K562 (cell line): ENCODE measurements around the gene HMX2. TPM values are rescaled to one million over a fixed set of nuclear protein-coding genes. Genes with fewer than 3 reads are reported as not detected.
A peak's percentile ranks its signal among the peaks of the same experiment; 100 is the strongest.
"Not testable (repeated sequence)": the region's sequence is repeated elsewhere in the genome, so short reads cannot be mapped to it uniquely, and the experiment has no call there.

Experiments used
- ATAC-seq: fragments of 200-7000 bp; cut with Tn5 transposase; 3 replicates; pipeline ENCODE4 v1.9.1; 2020; ENCODE audit warnings: moderate library complexity
- BruUV-seq: library from RNA; stranded (reverse); fragments of 400-500 nt; replicated peaks from 2 replicates; lab custom pipeline; 2021; lab: Mats Ljungman, UMichigan
- CTCF ChIA-PET: fragments of 300-600 bp; formaldehyde crosslinking; extraction: SDS; loops from one replicate; lab custom pipeline; 2021; ENCODE audit warnings: low intra/inter-chr PET ratio; lab: Yijun Ruan, JAX
- POLR2A ChIA-PET: fragments of 300-600, 350-650 bp; sonication (Branson Sonifier 250); formaldehyde crosslinking; extraction: SDS; loops from one replicate; lab custom pipeline; 2021; ENCODE audit warnings: antibody characterized with exemption, inconsistent platforms; lab: Yijun Ruan, JAX
- DNase-seq, 4 experiments: peaks; one replicate each; pipeline versions ENCODE4 v3.0.0 to v3.0.0-alpha.2; 2011 to 2018; ENCODE audit warnings: low spot score in 3 of 4, mixed read lengths in 3 of 4; ENCODE audit errors: extremely low read depth in 1 of 4
- FAIRE-seq: peaks from 2 replicates; lab custom pipeline; 2011; peaks lifted over from hg19 to GRCh38; lab: Jason Lieb, UNC
- H2AFZ ChIP-seq: 2 replicates; pipeline ENCODE4 v1.6.0; 2011; ENCODE audit warnings: low read depth, low read length, control low read depth, inconsistent platforms
- H3K27ac ChIP-seq: fragments of 200-600 bp; 3 replicates; pipeline ENCODE4 v1.8.0; 2011; ENCODE audit warnings: low read depth, mild to moderate bottlenecking, control low read depth, inconsistent platforms, low read length, moderate library complexity, mixed read lengths; ENCODE audit errors: extremely low read depth
- H3K27me3 ChIP-seq, 2 experiments: fragments of 300-600 bp in 1 of 2; 2 replicates in 1 of 2; 3 replicates in 1 of 2; pipeline versions ENCODE4 v1.6.0 to v1.8.0; 2011; ENCODE audit warnings: inconsistent platforms in 2 of 2, low read length in 2 of 2, mild to moderate bottlenecking in 1 of 2, mixed read lengths in 1 of 2, moderate library complexity in 1 of 2; ENCODE audit not compliant: control insufficient read depth in 2 of 2, insufficient read depth in 2 of 2
- H3K36me3 ChIP-seq: fragments of 300-600 bp; 3 replicates; pipeline ENCODE4 v1.8.0; 2011; ENCODE audit warnings: mild to moderate bottlenecking, low read length, inconsistent platforms; ENCODE audit not compliant: control insufficient read depth, insufficient read depth
- H3K4me1 ChIP-seq, 2 experiments: fragments of 200-600 bp in 1 of 2; replicated peaks in 1 of 2; 2 replicates in 1 of 2; 3 replicates in 1 of 2; pipeline versions ENCODE4 v1.5.1 to v1.8.0; 2011; ENCODE audit warnings: inconsistent platforms in 2 of 2, low read length in 2 of 2, mild to moderate bottlenecking in 1 of 2, mixed read lengths in 1 of 2, moderate library complexity in 1 of 2; ENCODE audit not compliant: control insufficient read depth in 2 of 2, insufficient read depth in 2 of 2
- H3K4me2 ChIP-seq: 2 replicates; pipeline ENCODE4 v1.6.1; 2011; ENCODE audit warnings: low read length, control low read depth, inconsistent platforms, mixed read lengths; ENCODE audit not compliant: insufficient read depth
- H3K4me3 ChIP-seq: fragments of 200-600 bp; sonication (generic), shearing (Covaris generic); 2 replicates; pipeline ENCODE4 v1.5.1; 2016; ENCODE audit warnings: control low read depth, inconsistent platforms
- H3K79me2 ChIP-seq: fragments of 200-600 bp; 3 replicates; pipeline ENCODE4 v1.8.0; 2011; ENCODE audit warnings: low read length, inconsistent platforms; ENCODE audit not compliant: control insufficient read depth, insufficient read depth
- H3K9ac ChIP-seq, 2 experiments: 2 replicates each; pipeline versions ENCODE4 v1.6.0 to v1.6.1; 2011; ENCODE audit warnings: low read depth in 2 of 2, low read length in 2 of 2, control low read depth in 1 of 2, inconsistent platforms in 1 of 2, mild to moderate bottlenecking in 1 of 2, mixed read lengths in 1 of 2; ENCODE audit not compliant: insufficient read depth in 1 of 2
- H3K9me1 ChIP-seq: one replicate; pipeline ENCODE4 v1.6.0; 2011; ENCODE audit warnings: inconsistent platforms, mild to moderate bottlenecking, low read length, moderate library complexity; ENCODE audit not compliant: control insufficient read depth, insufficient read depth
- H3K9me3 ChIP-seq: replicated peaks from 2 replicates; pipeline ENCODE4 v1.5.1; 2011; ENCODE audit warnings: low read depth, low read length, inconsistent platforms; ENCODE audit not compliant: control insufficient read depth, insufficient read depth
- H4K20me1 ChIP-seq: replicated peaks from 2 replicates; pipeline ENCODE4 v1.6.1; 2011; ENCODE audit warnings: low read length, inconsistent platforms, mixed read lengths; ENCODE audit not compliant: control insufficient read depth, insufficient read depth
- C11orf30 ChIP-seq: fragments of 450-650 bp; IDR thresholded peaks from 2 replicates; pipeline ENCODE4 v1.6.1; 2016; ENCODE audit warnings: low read depth, mild to moderate bottlenecking
- MAFK ChIP-seq: IDR thresholded peaks from 2 replicates; pipeline ENCODE4 v1.6.1; 2011; ENCODE audit warnings: low read length, improper control_type of control experiment
- MEIS2 ChIP-seq: fragments of 450-650 bp; IDR thresholded peaks from 2 replicates; pipeline ENCODE4 v1.6.1; 2014; ENCODE audit warnings: mild to moderate bottlenecking; ENCODE audit not compliant: partially characterized antibody
- NFATC3 ChIP-seq: fragments of 450-650 bp; IDR thresholded peaks from 2 replicates; pipeline ENCODE4 v1.6.1; 2017; ENCODE audit warnings: mild to moderate bottlenecking
- POU5F1 ChIP-seq: fragments of 150-350 bp; IDR thresholded peaks from 2 replicates; pipeline ENCODE4 v1.6.1; 2014; ENCODE audit warnings: borderline replicate concordance, low read length, low read depth, mild to moderate bottlenecking; ENCODE audit not compliant: partially characterized antibody
- RBM14 ChIP-seq: fragments of 200-400 bp; formaldehyde crosslinking; IDR thresholded peaks from 2 replicates; pipeline ENCODE4 v1.6.1; 2018; ENCODE audit warnings: low read depth, mild to moderate bottlenecking, low read length, moderate library complexity, borderline replicate concordance; ENCODE audit not compliant: insufficient read depth
- SIX5 ChIP-seq, 2 experiments: IDR thresholded peaks; 2 replicates each; pipeline ENCODE4 v1.6.1; 2011; ENCODE audit warnings: low read length in 2 of 2, borderline replicate concordance in 1 of 2, low read depth in 1 of 2, mild to moderate bottlenecking in 1 of 2, moderate library complexity in 1 of 2; ENCODE audit not compliant: insufficient read depth in 1 of 2
- SMAD4 ChIP-seq: fragments of 250-450 bp; sonication (Bioruptor Pico); conservative IDR thresholded peaks from 2 replicates; pipeline ENCODE4 v1.8.0; 2021; ENCODE audit warnings: inconsistent platforms, mild to moderate bottlenecking, moderate library complexity
- SPI1 ChIP-seq: IDR thresholded peaks from 2 replicates; pipeline ENCODE4 v1.6.1; 2011; ENCODE audit warnings: low read depth, low read length, control low read depth, borderline replicate concordance
- TAF7 ChIP-seq: fragments of 450-650 bp; IDR thresholded peaks from 2 replicates; pipeline ENCODE4 v1.6.1; 2016; ENCODE audit warnings: missing genetic modification characterization, missing compliant biosample characterization
- ZBTB7A ChIP-seq: IDR thresholded peaks from 2 replicates; pipeline ENCODE4 v1.6.1; 2011; ENCODE audit warnings: low read depth, mild to moderate bottlenecking, low read length, moderate library complexity, borderline replicate concordance; ENCODE audit not compliant: control insufficient read depth
- ZNF143 ChIP-seq: sonication (generic); formaldehyde crosslinking; IDR thresholded peaks from 2 replicates; pipeline ENCODE4 v1.9.0; 2022; ENCODE audit warnings: mild to moderate bottlenecking, missing genetic modification reagents
- ZNF316 ChIP-seq: fragments of 450-650 bp; IDR thresholded peaks from 2 replicates; pipeline ENCODE4 v1.6.1; 2016
- ZNF766 ChIP-seq: fragments of 200-800 bp; sonication (Bioruptor generic); conservative IDR thresholded peaks from 2 replicates; pipeline ENCODE4 v1.6.1; 2016; ENCODE audit warnings: missing genetic modification characterization, missing compliant biosample characterization
- WGBS: fragments of 100-300 bp; shearing (Covaris generic); methylation state at CpG from one replicate; pipeline ENCODE4 v1.1.6; 2016; ENCODE audit warnings: low coverage, mixed read lengths; ENCODE audit not compliant: insufficient coverage; ENCODE audit errors: missing lambda C conversion rate; 5-methylcytosine and 5-hydroxymethylcytosine counted together
- in situ Hi-C: fragments of 300-500 bp; cut with MboI; formaldehyde crosslinking; loops from 4 replicates; pipeline ENCODE4 v1.15.0; 2018; ENCODE audit warnings: inconsistent platforms, mixed read lengths
- intact Hi-C: fragments of 100-400 bp; cut with micrococcal nuclease; formaldehyde crosslinking; loops from 2 replicates; pipeline ENCODE4 v1.14.2; 2022
- polyA plus RNA-seq, 8 experiments: library from polyadenylated mRNA; depleted of rRNA in 4 of 8; stranded (reverse) in 5 of 8; unstranded in 3 of 8; fragments of >200 nt; fragmentation: Nextera tagmentation in 2 of 8; fragmentation: Illumina TruSeq in 1 of 8; extraction: Ambion mirVana in 2 of 8; extraction: Trizol in 1 of 8; gene quantifications; 2 replicates each; pipeline versions ENCODE4 v1.2.1 to v1.2.3, GENCODE V29; 2011 to 2014; ENCODE audit warnings: inconsistent platforms in 1 of 8, missing spikeins in 1 of 8
- total RNA-seq, 7 experiments: library from RNA; depleted of rRNA in 6 of 7; stranded (reverse); fragments of >200 nt in 6 of 7; fragmentation: Illumina TruSeq in 2 of 7; extraction: Trizol in 2 of 7; gene quantifications; 2 replicates each; pipeline versions ENCODE4 v1.2.1 to v1.2.3, GENCODE V29; 2011 to 2021; ENCODE audit warnings: low replicate concordance in 1 of 7

The HMX2 gene
- total and polyA plus RNA-seq, 9 of the 15 experiments (the other 6 are each of a cell fraction or from before 2014, with no cell fraction given): 0.07 to 0.58 (median 0.09) TPM; not detected in 2

DNA sequence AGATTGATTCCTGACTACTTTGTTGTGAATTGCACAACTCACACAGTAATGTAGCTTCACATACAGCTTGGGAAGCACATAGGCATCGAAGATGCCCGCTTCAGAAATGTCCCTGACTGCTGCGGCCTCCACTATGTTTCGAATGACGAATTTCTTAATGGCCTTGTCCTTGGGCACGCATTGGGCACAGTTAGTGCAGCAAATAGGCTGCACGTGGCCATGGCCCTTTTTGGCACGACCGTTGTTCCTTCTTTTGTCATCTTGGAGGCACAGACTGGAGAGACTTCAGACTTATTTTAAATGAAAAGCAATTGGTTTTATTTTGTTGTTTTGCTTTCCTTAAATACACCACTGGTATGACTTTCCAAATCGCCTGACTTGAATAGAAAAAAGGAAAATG is 23.7 kb downstream of the HMX2 start:
- POLR2A ChIA-PET: interaction anchor here (0.7 kb wide), 1 partner anchor 323 kb away, joined by 3 read pairs; no protein-coding TSS in a partner anchor
- H3K4me1 ChIP-seq, CTCF ChIA-PET, intact Hi-C loops, DNase-seq, H2AFZ ChIP-seq, H3K9ac ChIP-seq, FAIRE-seq, H3K27ac ChIP-seq, H4K20me1 ChIP-seq, H3K9me1 ChIP-seq, BruUV-seq, H3K4me3 ChIP-seq, H3K79me2 ChIP-seq, ATAC-seq, H3K27me3 ChIP-seq, in situ Hi-C loops, H3K4me2 ChIP-seq, H3K9me3 ChIP-seq: not testable (repeated sequence)
- H3K36me3 ChIP-seq: peaks cover 41% of the 10 kb centered on the region
- WGBS: 96% methylated on average over 10 of the region's 10 CpGs

DNA sequence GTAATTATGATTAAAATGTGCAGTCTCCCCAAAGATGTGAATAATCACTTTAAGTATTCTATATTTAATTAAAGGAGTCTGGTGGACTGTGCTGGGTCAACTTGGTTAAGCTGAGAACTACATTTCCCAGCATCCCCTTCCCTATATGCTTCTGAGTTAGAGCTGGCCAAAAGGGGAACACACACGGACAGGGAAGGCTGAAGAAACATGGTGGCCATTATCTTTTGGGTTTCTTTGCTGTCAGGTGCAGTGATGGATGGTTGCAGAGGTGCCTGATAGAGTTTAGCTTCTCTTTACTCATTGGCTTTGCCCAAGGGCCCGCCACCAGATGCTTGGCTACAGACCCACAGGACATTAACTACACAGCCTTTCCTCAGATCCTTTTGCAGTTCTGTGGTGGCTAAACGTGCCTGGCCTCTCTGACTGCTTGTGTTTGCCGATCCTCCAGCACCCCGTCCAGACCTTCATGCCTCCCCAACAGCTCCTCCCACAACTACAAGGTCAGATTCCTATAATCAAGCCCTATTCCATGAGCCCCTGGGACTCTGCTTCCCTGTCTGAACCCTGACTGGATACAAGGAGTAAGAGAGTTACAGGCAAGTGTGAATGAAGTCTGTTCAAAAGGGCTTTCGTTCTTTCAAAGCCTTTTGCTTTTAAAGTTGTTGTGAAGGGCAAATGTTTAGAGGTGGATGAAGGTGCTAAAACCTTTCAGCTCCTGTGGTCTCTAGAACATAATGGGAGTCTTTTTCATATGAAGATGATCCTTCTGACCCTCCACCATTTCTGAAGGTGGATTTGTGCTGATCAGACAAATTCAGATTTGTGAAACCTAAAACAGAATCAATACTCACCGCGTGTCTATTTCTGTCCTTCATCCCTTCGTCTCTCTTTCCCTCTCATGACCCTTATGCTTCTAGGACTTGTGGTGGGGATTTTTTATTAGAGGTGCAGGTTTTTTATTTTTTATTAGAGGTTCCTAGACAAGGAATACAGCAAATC is 27.8 kb downstream of the HMX2 start:
- H3K36me3 ChIP-seq: peaks cover 7% of the 10 kb centered on the region
- DNase-seq (peak in 2 of 4 experiments; percentile 8 to 10), FAIRE-seq (peak; percentile 60), ATAC-seq (peak; percentile 88)
- ChIA-PET CTCF (no interaction called here), POLR2A (interaction anchor here (0.7 to 1.5 kb wide), 3 partner anchors 8 to 22 kb away, joined by 3 to 4 read pairs (median 3); partner anchors contain the start of gene BUB3)
- H2AFZ ChIP-seq: no peak overlapping the region
- H3K4me2 ChIP-seq: no peak overlapping the region
- H3K27ac ChIP-seq: no peak overlapping the region
- H3K4me1 ChIP-seq: no peaks in the 10 kb centered on the region
- in situ Hi-C loops (no loop called here), intact Hi-C loops (no loop called here)
- BruUV-seq: no TSS peak
- WGBS: 71% methylated on average over 7 of the region's 9 CpGs
- H3K4me3 ChIP-seq: no peak overlapping the region
- H3K9ac ChIP-seq: no peak overlapping the region
- no peaks in the 10 kb centered on the region for H3K9me1 ChIP-seq
- H3K27me3 ChIP-seq: no peaks in the 10 kb centered on the region
- no peaks in the 10 kb centered on the region for H4K20me1 ChIP-seq
- H3K9me3 ChIP-seq: no peaks in the 10 kb centered on the region
- H3K79me2 ChIP-seq: no peaks in the 10 kb centered on the region
- peak; percentile 78; the same call in 1 of the 2 replicates for TF ChIP-seq SPI1
- TF ChIP-seq MAFK: peak; percentile 19; the same call in 1 of the 2 replicates
- peak; percentile 81 for TF ChIP-seq ZNF316
- TF ChIP-seq MEIS2: peak; percentile 83
- peak; percentile 72 for TF ChIP-seq ZNF143 (CRISPR knock-in tag)
- TF ChIP-seq ZNF766 (CRISPR knock-in tag): peak; percentile 60; the same call in 1 of the 2 replicates
- no peak for TF ChIP-seq POU5F1
- peak; percentile 35; a peak in 2 of 4 replicates for TF ChIP-seq SIX5 (IDR thresholded peaks at IDR 0.05; ENCODE audit: borderline replicate concordance in 1 of 2, insufficient read depth in 1 of 2, low read depth in 1 of 2, low read length in 2 of 2)
- no peak for TF ChIP-seq SMAD4 (CRISPR knock-in tag)
- TF ChIP-seq ZBTB7A: no peak
- TF ChIP-seq RBM14: no peak
- TF ChIP-seq TAF7: no peak
- TF ChIP-seq C11orf30: peak; percentile 59; the same call in 1 of the 2 replicates
- no peak for TF ChIP-seq NFATC3
